H1 (cell line): ENCODE measurements around the gene TACC2. TPM values are rescaled to one million over a fixed set of nuclear protein-coding genes. Genes with fewer than 3 reads are reported as not detected.

Experiments
- ASH2L ChIP-seq: fragments of 200-600, 300-600 bp; sonication (generic); IDR thresholded peaks from one replicate; pipeline ENCODE4 v1.7.1; 2017; ENCODE audit warnings: low read length
- ATF3 ChIP-seq: IDR thresholded peaks from 2 replicates; pipeline ENCODE4 v1.6.1; 2011; ENCODE audit warnings: low read depth, mild to moderate bottlenecking, low read length; ENCODE audit not compliant: insufficient read depth
- CHD2 ChIP-seq: IDR thresholded peaks from 2 replicates; pipeline ENCODE4 v1.6.1; 2012; ENCODE audit warnings: low read length, improper control_type of control experiment
- CHD7 ChIP-seq: fragments of 300-600 bp; sonication (generic); IDR thresholded peaks from 2 replicates; pipeline ENCODE4 v1.7.1; 2012; ENCODE audit warnings: low read length, moderate library complexity, mild to moderate bottlenecking, inconsistent platforms; ENCODE audit not compliant: insufficient replicate concordance
- CTBP2 ChIP-seq: IDR thresholded peaks from 2 replicates; pipeline ENCODE4 v1.7.0; 2011; ENCODE audit warnings: borderline replicate concordance, mild to moderate bottlenecking, moderate library complexity, mixed read lengths, low read length; ENCODE audit not compliant: insufficient read depth, insufficient read length
- GTF2F1 ChIP-seq: IDR thresholded peaks from 2 replicates; pipeline ENCODE4 v1.6.1; 2012; ENCODE audit warnings: low read depth, low read length, improper control_type of control experiment, borderline replicate concordance
- JUND ChIP-seq: IDR thresholded peaks from 2 replicates; pipeline ENCODE4 v1.6.1; 2011; ENCODE audit warnings: mild to moderate bottlenecking, improper control_type of control experiment, low read length
- RBBP5 ChIP-seq: IDR thresholded peaks from 2 replicates; pipeline ENCODE4 v1.7.1; 2012; ENCODE audit warnings: low read depth, mild to moderate bottlenecking, inconsistent platforms, low read length, moderate library complexity, borderline replicate concordance
- SIRT6 ChIP-seq: IDR thresholded peaks from one replicate; pipeline ENCODE4 v1.7.1; 2012; ENCODE audit warnings: low read length, inconsistent platforms
- SP4 ChIP-seq: IDR thresholded peaks from 2 replicates; pipeline ENCODE4 v1.6.1; 2012; ENCODE audit warnings: low read length, inconsistent platforms
- polyA plus RNA-seq, 7 experiments: library from polyadenylated mRNA; depleted of rRNA in 3 of 7; stranded (reverse) in 5 of 7; unstranded in 2 of 7; fragments of >200 nt in 5 of 7; fragments of 200-250 nt in 2 of 7; gene quantifications; 1 replicate in 5 of 7; 2 replicates in 1 of 7; 4 replicates in 1 of 7; pipeline versions ENCODE4 v1.2.1 to v1.2.3, GENCODE V29; 2011 to 2013; ENCODE audit warnings: missing spikeins in 2 of 7, mixed read lengths in 2 of 7
- total RNA-seq: library from RNA; stranded (reverse); fragmentation: NEBNext Ultra II Directional; extraction: Animal tissue kit (Norgen Biotek cat#: 25700); gene quantifications from 2 replicates; pipeline ENCODE4 v1.2.1, GENCODE V29; 2021

Gene TACC2
- total and polyA plus RNA-seq, 2 of the 8 experiments (the other 6 are each of a cell fraction or from before 2014, with no cell fraction given), result 21.2 to 46.6 TPM

DNA sequence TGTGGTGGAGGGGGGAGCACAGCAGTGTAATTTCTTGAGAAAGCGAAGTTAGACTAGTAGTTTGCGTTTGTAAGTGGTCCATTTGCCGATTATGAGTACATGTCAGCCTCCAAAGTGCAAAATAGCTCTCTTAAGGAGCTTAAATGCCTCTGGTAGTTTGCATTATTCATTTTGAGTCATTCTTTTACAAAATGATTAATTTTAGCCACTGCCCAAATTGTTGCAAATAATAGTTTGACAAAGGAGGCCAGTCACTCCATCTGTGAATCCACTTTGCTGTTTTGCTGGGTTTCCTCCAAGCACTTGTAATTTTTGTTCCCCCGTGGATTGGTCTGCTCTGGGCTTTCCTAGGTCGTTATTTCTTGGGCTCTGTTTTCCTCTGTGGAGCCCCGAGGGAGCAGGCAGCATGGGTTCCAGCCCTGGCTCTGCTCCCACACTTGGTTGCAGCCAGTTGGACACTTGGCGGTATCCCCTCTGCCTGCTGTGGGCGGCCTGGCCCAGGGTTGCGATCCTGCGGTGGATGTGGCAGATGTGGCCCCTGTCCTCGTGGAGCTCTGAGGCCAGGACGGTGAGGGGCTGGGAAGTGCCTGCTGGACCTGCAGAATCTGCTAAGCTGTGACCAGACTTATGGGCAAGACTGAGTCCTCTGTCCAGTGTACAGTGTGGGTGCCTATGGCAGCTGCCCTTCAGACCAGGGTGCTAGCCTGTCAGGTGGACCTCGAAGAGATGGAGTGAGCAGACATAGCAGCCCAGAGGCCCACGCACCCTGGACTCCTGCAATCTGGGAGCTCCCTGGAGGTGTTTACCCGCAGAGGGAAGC lies 153.1 kb downstream of the TACC2 start (continued):
- TF ChIP-seq CHD7, result no peak
- no peak for TF ChIP-seq JUND
- TF ChIP-seq SP4, result no peak
- no peak for TF ChIP-seq GTF2F1
- no peak for TF ChIP-seq RBBP5
- no peak for TF ChIP-seq CTBP2
- no peak for TF ChIP-seq ATF3
- no peak for TF ChIP-seq SIRT6
- no peak for TF ChIP-seq CHD2
- no peak for TF ChIP-seq ASH2L
